Measurements from ENCODE around the gene SCARB1.

Gene SCARB1

DNA sequence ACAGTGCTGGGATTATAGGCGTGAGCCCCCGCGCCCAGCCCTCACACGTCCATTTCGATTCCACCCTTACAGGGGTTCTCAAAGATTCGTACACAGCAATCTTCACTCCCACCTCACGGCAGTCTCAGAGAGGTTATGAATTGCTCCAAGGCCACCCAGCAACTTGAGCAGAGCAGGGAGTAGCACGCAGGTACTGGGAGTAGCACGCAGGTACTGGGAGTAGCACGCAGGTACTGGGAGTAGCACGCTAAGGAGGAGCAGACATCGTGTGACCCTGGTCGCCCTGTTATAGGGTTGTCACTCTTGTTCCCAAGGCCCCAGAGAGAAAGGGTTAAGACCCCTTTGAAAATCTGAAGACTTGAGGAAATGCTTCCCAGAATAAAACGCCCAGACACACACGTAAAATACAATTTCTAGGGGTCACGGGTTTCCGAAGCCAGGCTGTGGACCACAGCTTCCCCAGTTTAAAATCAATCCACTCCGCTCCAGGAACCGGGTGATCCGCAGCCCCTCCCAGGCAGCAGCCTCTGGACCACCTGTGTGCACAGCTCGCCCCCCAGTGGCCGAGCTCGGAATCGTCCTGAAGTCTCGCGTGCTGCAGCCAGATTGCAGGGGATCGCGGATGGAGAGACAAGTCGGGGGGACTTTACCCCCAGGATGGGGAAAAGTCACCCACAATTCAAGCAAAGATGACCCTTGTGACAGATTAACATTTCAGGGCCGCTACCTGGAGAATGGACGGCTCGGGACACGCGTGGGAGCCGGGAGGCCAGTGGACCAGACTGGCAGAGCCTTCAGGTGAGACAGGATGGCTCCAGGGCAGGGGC, 92.0 kb downstream of the SCARB1 start:
- peak; percentile 81 to 82 for DNase-seq

DNA sequence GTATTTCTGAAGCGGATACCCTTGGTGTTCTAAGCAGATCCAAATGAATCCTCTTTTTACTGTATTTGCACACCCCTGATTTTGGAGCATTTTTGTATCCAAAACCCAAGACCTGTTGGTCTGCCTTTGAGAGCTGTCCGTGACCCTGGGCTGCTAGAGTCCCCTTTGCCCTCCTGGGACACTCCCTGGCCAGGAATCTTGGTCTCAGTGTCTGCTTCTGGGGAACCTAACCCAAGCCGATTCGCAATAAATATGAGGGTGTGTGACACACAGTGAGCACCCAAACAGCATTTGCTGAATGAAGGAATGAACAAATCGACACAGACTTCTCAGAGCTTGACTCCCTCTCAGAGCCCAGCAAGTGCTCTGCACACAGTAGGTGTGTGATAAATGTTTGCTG, 92.9 kb downstream of the SCARB1 start:
- DNase-seq, result no peak

DNA sequence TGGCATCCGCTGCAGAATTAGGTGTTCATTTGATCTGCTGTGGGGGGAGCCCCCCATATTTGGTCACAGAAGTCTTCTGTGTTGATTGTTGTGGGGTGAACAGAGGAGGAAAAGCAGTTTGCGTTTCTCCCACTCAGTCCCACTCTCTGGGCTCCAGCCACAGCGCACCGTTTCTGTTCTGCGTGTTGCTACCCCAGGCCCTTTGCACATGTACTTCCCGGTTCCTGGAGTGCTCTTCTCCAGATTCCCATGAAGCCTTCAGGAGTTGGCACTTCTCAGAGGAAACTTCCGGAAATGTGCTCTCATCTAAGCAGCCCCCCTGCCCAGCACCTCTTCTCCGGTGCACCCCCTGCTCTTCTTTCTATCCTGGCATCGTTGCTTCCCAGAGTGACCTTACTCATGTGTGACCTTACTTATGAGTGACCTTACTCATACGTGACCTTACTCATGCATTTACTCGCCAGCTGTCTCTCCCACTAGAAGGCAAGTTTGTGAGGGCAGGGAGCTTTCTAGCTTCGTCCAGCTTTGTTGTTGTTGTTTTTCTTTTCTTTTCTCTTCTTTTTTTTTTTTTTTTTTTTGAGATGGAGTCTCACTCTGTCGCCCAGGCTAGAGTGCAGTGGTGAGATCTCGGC, 93.7 kb downstream of the SCARB1 start:
- DNase-seq, result no peak

DNA sequence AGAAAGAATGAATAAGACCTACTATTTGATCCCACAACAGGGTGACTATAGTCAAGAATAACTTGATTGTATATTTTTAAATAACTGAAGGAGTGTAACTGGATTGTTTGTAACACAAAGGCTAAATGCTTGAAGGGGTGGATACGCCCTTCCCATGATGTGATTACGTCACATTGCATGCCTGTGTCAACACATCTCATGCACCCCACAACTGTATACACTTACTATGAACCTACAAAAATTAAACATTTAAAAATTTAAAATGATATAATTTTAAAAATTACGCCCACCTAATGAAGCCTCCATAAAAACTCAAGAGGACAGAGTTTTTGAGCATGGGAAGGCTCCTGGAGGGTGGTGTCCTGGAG, 94.5 kb downstream of the SCARB1 start:
- DNase-seq, result peak; percentile 57 to 72

DNA sequence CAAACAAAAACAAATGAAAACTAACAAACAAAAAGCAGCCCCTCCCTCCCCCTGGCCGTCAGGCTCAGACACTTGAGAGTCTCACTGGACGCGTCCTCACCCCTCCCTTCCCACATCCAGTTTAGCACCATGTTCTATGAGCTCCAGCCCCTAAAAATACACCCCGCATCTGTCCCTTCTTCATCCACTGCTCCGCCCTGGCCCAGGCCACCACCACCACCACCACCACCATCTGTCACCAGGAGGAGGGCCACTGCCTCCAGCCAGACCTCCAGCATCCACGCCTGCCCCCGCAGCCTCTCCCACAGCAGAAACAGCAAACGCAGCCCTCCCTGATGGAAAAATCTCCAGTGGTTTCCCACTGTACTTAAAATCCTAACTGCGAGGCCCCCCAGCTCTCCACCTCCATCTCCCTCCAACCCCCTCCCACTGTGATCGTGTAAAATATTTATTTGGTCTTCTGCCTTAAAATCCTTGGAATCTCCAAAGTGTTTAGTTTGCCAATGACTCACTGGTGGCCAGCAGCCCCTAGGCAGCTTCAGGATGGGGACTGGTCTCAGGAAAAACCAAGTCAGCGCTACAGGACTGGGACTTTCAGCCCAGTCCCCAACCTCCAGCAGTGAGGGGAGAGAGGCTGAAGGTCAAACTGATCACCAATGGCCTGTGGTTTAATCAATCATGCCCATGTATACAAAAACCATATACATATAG, 95.1 kb downstream of the SCARB1 start:
- no peak for DNase-seq

DNA sequence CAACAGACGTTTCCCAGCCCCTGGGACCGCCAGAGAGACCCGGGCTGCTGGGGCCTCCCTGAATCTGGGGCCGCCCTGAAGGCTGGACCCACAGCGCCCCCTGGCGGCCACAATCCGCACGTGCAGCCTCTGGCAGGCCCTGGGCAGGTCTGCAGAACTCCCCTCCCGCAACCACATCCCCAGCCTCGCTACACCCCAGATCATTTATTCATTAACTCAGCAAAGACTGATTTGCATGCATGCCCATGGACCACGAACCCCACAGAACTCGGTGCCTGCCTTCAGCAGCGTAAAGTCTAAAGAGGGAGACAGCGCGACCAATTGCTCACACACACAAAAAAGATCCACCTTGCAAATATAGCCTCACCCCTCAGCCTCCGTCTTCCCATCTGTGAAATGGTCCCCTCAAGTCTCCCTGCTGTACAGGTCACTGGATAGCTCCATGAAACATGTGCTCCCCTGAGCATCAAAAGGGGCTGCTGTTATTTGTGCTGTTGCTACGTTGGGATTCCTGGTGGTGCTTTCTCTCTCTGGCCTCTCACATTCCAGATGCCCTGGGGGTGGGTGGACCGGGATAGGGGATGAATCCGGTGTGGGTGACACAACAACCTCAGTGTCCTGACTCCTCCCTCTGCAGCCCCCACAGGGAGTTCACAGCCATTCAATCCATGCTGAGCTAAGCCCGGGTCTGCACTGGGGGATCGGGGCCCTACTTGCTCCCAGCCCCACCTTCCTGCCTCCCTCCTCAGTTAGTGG, 96.4 kb downstream of the SCARB1 start:
- DNase-seq, result peak; percentile 75

DNA sequence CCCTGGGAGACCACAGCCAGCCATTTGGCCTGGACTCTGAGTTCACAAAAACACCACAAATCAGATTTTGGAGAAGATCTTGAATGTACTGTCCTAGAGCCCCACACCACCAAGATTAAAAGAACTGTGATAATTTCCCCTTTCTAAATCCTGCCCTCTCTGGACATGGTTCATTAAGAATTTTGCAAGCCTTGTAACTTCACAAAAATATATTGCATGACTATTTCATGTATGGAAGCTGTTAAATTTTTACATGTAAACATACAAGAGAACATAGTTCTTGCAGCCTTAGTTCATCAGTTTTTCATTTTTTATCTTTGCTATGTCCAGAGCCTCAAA, 97.0 kb downstream of the SCARB1 start:
- DNase-seq, result peak in 1 of 2 donors; percentile 75

DNA sequence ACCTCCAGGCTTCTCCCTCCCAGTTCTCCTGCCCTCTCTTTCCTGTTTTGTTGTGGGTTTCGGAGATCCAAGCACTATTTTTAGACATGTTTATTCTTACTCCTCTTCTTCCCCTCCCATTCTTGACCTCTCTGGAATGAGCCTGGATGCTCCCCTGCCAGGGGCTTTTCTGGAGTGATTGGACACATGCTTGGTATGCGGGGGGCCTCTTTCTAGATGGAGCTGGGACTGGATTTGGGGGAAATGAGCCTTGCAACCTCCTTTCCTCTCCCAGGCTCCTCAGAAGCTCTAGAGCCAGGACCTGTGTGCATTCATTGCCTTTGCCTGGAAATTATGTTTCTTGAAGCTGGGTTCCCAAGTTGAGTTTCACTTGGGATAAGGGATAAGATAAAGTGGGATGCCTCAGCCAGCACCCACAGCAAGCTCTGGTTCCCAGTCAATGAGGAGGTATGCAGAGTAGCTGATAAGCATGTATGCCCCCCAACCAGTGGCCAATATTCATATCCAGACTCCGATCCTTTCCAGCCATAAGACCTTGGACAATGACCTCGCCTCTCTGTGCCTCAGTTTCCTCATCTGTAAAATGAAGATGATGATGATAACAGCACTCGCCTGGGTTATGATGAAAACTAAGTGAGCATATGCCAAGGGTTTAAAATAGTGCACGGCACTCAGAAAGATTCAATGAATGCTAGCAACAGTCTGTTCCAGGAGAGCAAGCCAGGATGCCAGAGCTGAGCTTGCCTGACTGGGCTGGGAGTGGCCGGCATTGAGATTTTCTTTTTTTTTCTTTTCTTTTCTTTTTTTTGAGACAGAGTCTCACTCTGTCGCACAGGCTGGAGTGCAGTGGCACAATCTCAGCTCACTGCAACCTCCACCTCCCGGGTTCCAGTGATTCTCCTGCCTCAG, 97.8 kb downstream of the SCARB1 start:
- DNase-seq, result no peak

DNA sequence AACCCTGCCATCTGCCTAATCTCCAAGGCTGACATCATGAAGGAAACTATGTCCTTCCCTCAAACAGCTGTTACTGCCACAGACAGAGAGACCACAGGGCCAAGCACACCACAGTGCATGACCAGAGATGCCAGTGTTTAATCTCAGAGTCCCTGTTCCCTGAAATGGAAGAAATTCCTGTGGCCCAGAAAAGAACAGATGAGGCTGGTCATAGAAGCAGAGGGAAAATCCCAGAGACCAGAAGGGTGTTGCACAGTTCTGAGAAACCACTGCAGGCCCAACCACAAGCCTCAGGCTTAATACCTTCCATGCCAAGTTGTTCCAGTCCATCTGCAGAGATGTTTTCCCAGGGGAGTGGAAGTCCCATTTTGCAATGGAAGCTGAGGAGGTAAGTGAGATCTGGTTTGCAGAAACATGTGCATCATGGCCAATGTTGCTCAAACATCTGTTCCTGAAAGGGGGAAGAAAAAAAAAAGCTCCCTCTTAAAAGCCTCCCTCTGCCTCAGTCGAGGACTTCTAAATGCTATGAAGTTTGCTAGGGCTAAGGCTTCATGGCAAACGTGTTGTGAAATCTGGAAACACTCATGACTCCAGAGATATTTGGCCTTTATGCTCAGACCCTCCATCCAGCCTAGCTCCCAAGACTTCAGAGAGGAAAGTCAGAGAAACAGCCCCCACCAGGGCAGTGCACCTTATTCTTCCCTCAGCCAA, 98.6 kb downstream of the SCARB1 start:
- no peak for DNase-seq

DNA sequence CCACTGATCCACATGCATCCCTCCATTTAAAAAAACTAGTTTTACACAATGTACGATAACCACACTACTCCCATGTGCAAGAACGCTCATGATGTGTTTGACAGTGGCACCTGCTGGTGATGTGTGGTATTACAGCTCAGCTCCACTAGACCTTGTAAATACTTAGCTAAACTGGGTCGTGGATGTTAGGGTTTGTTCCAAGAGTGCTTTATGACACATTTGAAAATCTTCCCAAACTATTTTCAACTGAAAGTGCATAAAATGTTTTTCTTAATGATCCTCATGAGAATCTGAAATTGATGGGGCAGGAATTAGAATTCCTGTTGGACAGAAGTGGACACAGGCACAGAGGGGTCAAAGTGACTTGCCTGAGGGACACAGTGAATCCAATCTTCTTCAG, 99.2 kb downstream of the SCARB1 start:
- peak; percentile 81 to 85 for DNase-seq

DNA sequence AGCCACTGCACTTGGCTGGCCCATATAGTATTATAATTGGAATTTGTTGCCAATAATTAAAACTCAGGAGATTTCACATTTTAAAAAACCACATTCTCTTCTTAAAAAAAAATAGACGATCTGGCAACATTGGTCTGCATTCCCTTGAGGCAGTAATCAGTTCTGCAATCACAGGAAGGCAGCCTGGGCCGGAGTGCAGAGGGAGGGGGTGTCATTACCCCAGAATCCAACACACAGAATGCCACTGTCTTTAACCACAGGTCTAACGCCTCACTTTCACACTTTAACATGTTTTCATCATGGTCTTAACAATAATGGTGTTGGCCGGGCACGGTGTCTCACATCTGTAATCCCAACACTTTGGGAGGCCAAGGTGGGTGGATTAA, 100.1 kb downstream of the SCARB1 start:
- DNase-seq, result no peak

DNA sequence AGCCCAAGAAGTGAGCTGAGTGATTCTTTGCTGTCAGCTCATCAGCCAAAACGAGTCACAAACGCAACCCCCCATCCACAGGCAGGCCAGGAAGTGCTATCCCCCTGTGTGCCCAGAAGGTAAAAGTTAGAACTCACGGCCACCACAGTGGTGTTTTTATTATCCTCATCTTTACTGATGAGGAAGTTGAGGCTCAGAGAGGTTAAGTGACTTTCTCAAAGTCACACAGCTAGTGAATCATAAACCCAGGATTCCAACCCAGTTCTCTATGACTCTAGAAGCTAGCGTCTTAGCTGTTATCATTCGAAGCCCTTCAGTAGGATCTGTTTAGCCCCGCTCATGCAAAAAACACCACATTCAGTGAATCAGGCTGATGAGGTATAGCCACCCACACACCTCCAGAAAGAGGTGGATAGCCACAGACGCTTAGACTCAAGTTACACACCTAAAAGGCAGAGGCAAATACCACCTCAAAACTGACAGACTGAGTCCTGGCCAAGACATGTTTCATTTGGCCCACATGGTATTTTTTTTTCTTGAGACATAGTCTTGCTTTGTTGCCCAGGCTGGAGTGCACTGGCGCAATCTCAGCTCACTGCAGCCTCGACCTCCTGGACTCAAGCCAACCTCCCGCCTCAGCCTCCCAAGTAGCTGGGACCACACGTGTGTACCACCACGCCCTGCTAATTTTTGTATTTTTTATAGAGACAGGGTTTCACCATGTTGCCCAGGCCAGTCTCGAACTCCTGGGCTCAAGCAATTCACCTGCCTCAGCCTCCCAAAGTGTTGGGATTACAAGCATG, 100.7 kb downstream of the SCARB1 start:
- DNase-seq, result no peak

DNA sequence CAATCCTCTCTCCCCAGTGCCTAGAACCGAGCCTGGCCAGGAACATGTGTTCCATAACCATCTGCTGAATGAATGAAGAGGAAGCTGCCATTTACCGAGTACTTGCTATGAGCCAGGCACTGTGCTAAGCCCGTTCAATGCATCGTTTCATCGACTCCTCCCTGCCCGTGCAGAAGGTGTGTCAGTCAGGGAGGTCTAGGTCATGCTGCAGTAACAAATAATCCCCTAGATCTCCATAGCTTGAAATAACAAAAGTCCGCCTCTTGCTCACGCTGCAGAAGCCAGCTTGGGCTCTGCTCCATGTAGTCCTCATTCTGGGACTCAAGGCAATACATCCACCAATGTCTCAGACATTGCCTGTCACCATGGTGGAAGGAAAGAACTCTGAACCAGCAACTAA, 101.3 kb downstream of the SCARB1 start:
- DNase-seq, result no peak

DNA sequence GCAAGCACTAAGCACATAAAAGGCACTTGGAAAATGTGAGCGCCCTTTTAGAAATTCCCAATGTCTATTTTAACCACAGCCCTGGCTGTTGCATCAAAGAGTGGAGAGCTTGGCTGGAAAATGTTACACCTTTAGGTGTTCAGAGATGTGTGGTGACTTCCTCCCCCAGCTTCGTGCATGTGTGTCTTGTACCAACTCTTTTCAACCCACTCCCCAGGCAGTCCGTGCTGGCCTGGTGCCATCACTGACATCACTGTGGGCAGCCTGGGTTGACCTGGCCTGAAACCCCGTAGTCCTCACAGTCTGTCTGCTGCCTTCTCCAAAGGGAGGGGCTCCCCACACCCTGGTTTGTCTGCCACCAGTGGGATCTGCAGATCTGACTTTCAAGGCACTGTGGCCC, 101.8 kb downstream of the SCARB1 start:
- DNase-seq, result no peak

DNA sequence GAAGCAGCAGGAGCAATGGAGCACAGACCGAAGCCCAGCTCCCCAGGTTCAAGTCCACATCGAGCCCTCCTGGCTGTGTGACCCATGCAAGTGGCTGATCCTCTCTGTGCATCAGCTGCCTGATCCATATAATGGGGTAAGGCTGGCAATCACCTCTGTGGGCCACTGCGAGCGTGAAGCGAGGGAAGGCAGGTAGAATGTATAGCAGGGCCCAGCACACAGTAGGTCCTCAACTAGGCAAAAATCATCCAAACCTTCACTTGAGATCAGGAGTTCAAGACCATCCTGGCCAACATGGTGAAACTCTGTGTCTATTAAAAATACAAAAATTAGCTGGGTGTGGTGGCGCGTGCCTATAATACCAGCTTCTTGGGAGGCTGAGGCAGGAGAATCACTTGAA, 102.6 kb downstream of the SCARB1 start:
- DNase-seq, result no peak

DNA sequence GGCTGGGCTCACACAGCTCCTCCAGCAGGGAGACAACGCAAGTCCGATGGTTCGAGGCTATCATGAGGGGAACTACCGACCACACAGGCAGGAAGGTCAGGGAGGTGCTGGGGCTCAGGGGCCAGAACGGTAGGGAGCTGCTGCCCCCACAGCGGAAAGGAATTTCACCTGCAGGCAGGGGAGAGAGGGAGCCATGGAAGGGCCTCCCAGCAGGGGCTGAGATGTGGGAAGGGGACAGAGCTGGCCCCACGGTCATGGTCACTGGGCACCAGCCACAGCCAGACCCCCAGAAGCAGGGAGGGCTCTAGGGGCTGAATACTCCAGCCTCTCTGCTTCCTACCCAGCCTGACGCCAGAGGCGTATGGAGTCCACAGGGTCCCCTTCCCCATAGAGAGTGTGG, 103.1 kb downstream of the SCARB1 start:
- no peak for DNase-seq

DNA sequence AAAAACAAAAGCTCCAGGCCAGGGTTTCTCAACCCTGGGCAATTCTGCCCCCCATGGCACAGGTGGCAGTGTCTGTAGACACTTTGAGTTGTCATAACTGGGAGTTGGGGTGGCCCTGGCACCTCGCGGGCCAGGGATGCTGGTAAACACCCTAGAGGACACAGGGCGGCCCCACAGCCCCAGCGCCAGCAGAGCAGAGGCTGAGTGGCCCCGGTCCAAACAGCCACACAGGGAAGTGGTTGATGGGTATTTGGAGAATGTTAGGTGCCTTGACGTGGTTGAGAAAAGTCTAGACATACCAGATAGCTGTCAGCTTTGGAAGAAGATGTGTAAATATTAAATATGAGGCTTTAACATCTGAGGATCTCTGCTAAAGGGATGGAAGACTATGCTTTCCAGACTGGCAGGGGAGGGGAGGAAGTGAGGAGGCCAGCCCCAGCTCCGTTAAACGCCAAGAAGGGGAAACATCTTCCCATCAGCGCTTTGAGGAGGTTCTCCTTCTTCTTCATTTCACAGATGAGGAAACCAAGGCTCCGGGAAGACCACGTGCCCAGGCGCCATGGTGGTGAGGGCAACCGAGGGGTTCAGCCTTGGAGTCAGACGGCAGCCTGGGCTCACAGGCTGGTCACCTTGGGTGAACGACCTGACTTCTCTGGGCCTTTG, 103.7 kb downstream of the SCARB1 start:
- DNase-seq, result peak; percentile 64

DNA sequence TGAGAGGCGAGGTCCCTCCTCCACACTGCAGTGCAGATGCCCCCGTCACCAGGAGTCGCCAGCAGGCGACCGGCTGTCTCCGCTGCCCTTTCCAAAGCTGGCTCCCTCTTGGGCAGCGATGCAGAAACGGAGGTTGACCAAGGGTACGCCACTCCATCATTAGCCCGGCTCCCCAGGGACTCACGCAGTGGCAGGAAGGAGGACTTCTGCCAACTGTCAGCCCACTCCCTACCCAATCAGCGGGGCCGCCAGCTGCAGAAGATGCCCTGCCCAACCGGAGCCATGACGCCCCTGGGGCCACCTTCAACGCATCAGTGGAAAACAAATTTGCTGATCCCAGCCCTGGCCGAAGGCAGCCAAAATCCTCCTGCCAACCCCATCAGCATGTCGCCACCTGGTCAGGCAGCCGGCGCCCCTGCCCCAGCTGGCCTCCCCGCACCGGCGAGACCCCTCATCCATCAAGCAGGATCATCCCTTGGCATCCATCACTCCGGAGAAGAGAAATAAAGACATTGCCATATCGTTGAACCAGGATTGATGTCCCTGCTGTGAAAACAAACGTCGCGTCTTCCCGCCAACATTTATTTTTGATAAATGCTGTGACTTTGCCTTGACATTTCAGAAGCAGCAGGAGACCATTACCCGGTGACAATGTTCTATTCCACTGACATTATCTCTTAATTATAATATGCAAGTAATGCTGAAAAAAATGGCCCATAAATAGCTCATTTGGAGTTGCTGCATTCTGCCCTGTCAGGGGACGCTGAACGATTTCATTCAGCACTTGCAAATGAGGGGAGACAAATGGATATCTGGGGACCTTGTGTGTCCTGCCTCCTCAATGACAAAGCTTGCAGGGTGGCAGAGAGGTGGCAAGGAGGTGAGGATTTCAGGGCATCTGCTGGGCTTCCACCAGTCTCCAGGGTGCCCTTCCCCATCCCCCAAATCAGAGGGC, 105.1 kb downstream of the SCARB1 start:
- DNase-seq, result no peak

DNA sequence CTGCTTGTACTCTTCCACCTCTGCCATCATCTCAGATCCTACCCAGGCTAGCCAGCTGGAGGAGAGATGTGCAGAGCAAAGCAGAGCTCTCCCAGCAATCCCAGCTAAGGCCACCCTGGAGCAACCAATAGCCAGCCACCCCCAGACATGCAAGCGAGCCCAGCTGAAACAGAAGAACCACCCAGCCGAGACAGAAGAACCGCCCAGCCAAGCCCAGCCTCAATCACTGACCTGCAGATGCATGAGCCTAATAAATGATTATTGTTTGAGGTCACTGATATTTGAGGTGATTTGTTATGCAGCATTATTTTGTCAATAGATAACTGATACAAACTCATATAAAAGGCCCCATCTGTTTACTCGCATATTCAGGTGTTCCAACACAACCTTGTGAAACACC, 106.3 kb downstream of the SCARB1 start:
- DNase-seq, result no peak

Measured in inflammatory macrophage (primary cell).